ENCODE results near the gene POU3F1.

- TF ChIP-seq EZH2 (IDR thresholded peaks at IDR 0.05; ENCODE audit: low read length, unreplicated experiment) (no peak), CTCF (conservative IDR thresholded peaks at IDR 0.05; ENCODE audit: low read depth, low read length) (no peak)
Measured at GRCh38 chr1:38079019-38079418, 32.4 kb upstream of the POU3F1 start.
